ENCODE measurements around the gene PRPH. TPM values are rescaled to one million over a fixed set of nuclear protein-coding genes. Genes with fewer than 3 reads are reported as not detected.

Gene PRPH
- total and polyA plus RNA-seq, 11 donors = 0.11 to 0.70 (median 0.40) TPM; not detected in 5

DNA sequence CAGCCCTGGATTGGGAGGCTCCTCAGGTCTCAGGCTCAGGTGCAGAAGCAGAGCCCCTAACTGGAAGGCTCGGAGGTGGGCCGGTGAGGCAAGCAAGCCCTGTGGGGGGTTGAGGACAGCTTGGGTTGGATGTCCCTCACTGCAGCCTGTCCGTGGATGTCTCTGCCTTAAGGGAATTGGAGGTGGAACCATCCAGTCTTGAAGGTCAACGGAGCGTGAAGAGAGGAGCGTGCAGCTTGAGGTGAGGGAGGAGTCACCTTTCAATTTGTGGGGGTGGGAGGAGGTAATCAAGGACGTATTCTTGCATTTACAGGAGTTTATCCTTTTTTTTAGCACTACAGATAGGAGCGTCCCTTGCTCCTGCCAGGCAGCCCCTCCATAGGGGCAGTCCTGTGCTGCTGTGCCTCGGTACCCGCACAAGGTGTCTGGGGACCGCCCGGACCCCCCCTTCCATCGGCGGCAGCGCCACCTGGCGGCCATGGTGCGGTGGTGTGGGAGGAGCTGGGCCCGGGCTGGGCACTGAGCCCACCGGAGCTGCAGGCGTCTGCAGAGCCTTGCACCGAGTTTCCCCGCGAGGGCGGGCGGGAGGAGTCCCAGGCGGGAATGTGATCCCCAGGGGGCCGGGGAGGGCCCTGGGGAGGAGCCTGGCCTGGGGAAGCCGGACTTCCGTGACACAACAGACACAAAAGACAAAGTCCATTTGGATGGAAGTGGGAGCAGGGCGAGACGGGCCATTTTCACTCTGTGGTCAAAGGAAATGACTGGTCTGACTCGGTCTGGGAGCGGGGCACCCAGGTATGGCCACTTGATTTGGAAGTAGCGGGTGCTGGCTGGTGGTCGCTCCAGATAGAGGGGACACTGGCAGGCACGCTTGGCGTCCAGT lies 52.6 kb downstream of the PRPH start:
- intact Hi-C loops (cut with DNase I) = loop anchor here in 1 of 10 donors (5.0 kb wide), 1 partner anchor 60 kb away; no protein-coding TSS in a partner anchor
- TF ChIP-seq POLR2A (IDR thresholded peaks at IDR 0.05) = no peak
- TF ChIP-seq, protein P1, sequence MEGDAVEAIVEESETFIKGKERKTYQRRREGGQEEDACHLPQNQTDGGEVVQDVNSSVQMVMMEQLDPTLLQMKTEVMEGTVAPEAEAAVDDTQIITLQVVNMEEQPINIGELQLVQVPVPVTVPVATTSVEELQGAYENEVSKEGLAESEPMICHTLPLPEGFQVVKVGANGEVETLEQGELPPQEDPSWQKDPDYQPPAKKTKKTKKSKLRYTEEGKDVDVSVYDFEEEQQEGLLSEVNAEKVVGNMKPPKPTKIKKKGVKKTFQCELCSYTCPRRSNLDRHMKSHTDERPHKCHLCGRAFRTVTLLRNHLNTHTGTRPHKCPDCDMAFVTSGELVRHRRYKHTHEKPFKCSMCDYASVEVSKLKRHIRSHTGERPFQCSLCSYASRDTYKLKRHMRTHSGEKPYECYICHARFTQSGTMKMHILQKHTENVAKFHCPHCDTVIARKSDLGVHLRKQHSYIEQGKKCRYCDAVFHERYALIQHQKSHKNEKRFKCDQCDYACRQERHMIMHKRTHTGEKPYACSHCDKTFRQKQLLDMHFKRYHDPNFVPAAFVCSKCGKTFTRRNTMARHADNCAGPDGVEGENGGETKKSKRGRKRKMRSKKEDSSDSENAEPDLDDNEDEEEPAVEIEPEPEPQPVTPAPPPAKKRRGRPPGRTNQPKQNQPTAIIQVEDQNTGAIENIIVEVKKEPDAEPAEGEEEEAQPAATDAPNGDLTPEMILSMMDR (IDR thresholded peaks at IDR 0.05) = peak; percentile 91 to 99 (median 96)
- Histone ChIP-seq H3K36me3 (no peaks in the 10 kb centered on the region), H3K9me3 (no peaks in the 10 kb centered on the region), H3K4me3 (peak overlapping the region; percentile 7 to 57 (median 44)), H3K27me3 (peaks cover 28 to 93% (median 57%) of the 10 kb centered on the region in 9 donors), H3K27ac (no peak overlapping the region), H3K4me1 (peaks cover 11 to 51% (median 44%) of the 10 kb centered on the region in 12 donors)
- DNase-seq = peak; percentile 80 to 89 (median 82)
- ATAC-seq = peak; percentile 78 to 93 (median 87)
- WGBS, 4 donors = 7 to 14% (median 8%) methylated on average over 18 to 37 of the region's 37 CpGs

Other genes starting within 250 kb of the PRPH start
- 10 to 100 TPM; 32.5 to 82.7 (median 55.6) TPM for gene KMT2D, start 234.4 kb upstream of the PRPH start, total RNA-seq
- 10 to 100 TPM; 38.1 to 47.4 TPM for gene KMT2D, start 234.4 kb upstream of the PRPH start, polyA plus RNA-seq
- gene RHEBL1, start 225.2 kb upstream of the PRPH start, total RNA-seq = 1 to 10 TPM in 2 of 9 donors, under 1 TPM in 2, not detected in 5; 0.19 to 2.0 (median 0.72) TPM
- under 1 TPM; 0.37 to 0.50 TPM for gene RHEBL1, start 225.2 kb upstream of the PRPH start, polyA plus RNA-seq
- 1 to 10 TPM in 1 of 9 donors, under 1 TPM in 8; 0.34 to 1.5 (median 0.76) TPM for gene DHH, start 200.3 kb upstream of the PRPH start, total RNA-seq
- 1 to 10 TPM in 1 of 2 donors, under 1 TPM in 1; 0.38 to 1.0 TPM for gene DHH, start 200.3 kb upstream of the PRPH start, polyA plus RNA-seq
- 10 to 100 TPM; 10.4 to 43.5 (median 27.9) TPM for gene LMBR1L, start 184.3 kb upstream of the PRPH start, total RNA-seq
- gene LMBR1L, start 184.3 kb upstream of the PRPH start, polyA plus RNA-seq = 10 to 100 TPM; 17.2 to 23.7 TPM
- gene TUBA1B, start 163.8 kb upstream of the PRPH start, total RNA-seq = 100 to 1,000 TPM; 242 to 966 (median 464) TPM
- 1,000 to 10,000 TPM in 1 of 2 donors, 100 to 1,000 TPM in 1; 189 to 1,651 TPM for gene TUBA1B, start 163.8 kb upstream of the PRPH start, polyA plus RNA-seq
- 100 to 1,000 TPM; 122 to 280 (median 184) TPM for gene TUBA1A, start 106.1 kb upstream of the PRPH start, total RNA-seq
- gene TUBA1A, start 106.1 kb upstream of the PRPH start, polyA plus RNA-seq = 100 to 1,000 TPM in 1 of 2 donors, 10 to 100 TPM in 1; 71.5 to 238 TPM
- gene TUBA1C, start 30.1 kb upstream of the PRPH start, total RNA-seq = 100 to 1,000 TPM in 2 of 9 donors, 10 to 100 TPM in 7; 35.2 to 298 (median 68.8) TPM
- 100 to 1,000 TPM in 1 of 2 donors, 10 to 100 TPM in 1; 45.3 to 554 TPM for gene TUBA1C, start 30.1 kb upstream of the PRPH start, polyA plus RNA-seq
- gene TROAP, start 28.1 kb downstream of the PRPH start, total RNA-seq = 1 to 10 TPM in 2 of 9 donors, under 1 TPM in 4, not detected in 3; 0.33 to 6.4 (median 0.85) TPM
- gene TROAP, start 28.1 kb downstream of the PRPH start, polyA plus RNA-seq = under 1 TPM in 1 of 2 donors, not detected in 1; 0.11 TPM
- gene C1QL4, start 42.0 kb downstream of the PRPH start, total RNA-seq = not detected
- gene C1QL4, start 42.0 kb downstream of the PRPH start, polyA plus RNA-seq = not detected
- 1 to 10 TPM in 1 of 9 donors, under 1 TPM in 5, not detected in 3; 0.08 to 4.4 (median 0.53) TPM for gene DNAJC22, start 51.7 kb downstream of the PRPH start, total RNA-seq
- gene DNAJC22, start 51.7 kb downstream of the PRPH start, polyA plus RNA-seq = under 1 TPM in 1 of 2 donors, not detected in 1; 0.11 TPM
- 1 to 10 TPM; 3.0 to 9.1 (median 4.8) TPM for gene SPATS2, start 72.3 kb downstream of the PRPH start, total RNA-seq
- gene SPATS2, start 72.3 kb downstream of the PRPH start, polyA plus RNA-seq = 1 to 10 TPM; 6.7 TPM
- 1 to 10 TPM in 3 of 9 donors, under 1 TPM in 6; 0.19 to 2.2 (median 0.40) TPM for gene KCNH3, start 243.9 kb downstream of the PRPH start, total RNA-seq
- under 1 TPM; 0.14 to 0.42 TPM for gene KCNH3, start 243.9 kb downstream of the PRPH start, polyA plus RNA-seq

Data from heart left ventricle (tissue), 16 donors.